SK-N-MC (cell line): ENCODE results near the gene HTRA1.

Experiments
- DNase-seq: peaks from one replicate; pipeline ENCODE4 v3.0.0-alpha.2; 2011; ENCODE audit warnings: low read depth, low spot score
- H3K27ac ChIP-seq: fragments of 200-600 bp; sonication (generic); 2 replicates; pipeline ENCODE4 v1.5.1; 2016; ENCODE audit warnings: mixed run types
- H3K36me3 ChIP-seq: fragments of 200-600 bp; sonication (generic); 2 replicates; pipeline ENCODE4 v1.6.1; 2017; ENCODE audit warnings: antibody characterized with exemption, low read length, mixed read lengths; ENCODE audit not compliant: insufficient read depth
- H3K4me3 ChIP-seq: fragments of 200-600 bp; sonication (generic); 2 replicates; pipeline ENCODE4 v1.5.1; 2016
- H3K9ac ChIP-seq: fragments of 200-600 bp; sonication (generic); 2 replicates; pipeline ENCODE4 v1.8.0; 2017; ENCODE audit warnings: mixed run types, mixed read lengths; ENCODE audit not compliant: insufficient read length
- H3K9me3 ChIP-seq: fragments of 200-600 bp; sonication (generic); 2 replicates; pipeline ENCODE4 v1.6.1; 2017; ENCODE audit warnings: low read depth, mild to moderate bottlenecking, antibody characterized with exemption, low read length, moderate library complexity, mixed read lengths
- EZH2 ChIP-seq: fragments of 200-600 bp; sonication (generic); IDR thresholded peaks from one replicate; pipeline ENCODE4 v1.6.1; 2017; ENCODE audit warnings: antibody characterized with exemption
- FOXP2 ChIP-seq: optimal IDR thresholded peaks from 2 replicates; pipeline ENCODE3; 2011; ENCODE audit warnings: mild to moderate bottlenecking, moderate library complexity; ENCODE audit not compliant: insufficient read depth; ENCODE audit errors: extremely low read length, control extremely low read depth
- POLR2AphosphoS5 ChIP-seq: IDR thresholded peaks from 2 replicates; pipeline ENCODE4 v1.6.1; 2012; ENCODE audit warnings: mild to moderate bottlenecking, low read depth, low read length, borderline replicate concordance

Gene HTRA1

GRCh38 chr10:122555442-122555841 is 94.1 kb downstream of the HTRA1 start:
- Histone ChIP-seq H3K9me3 (no peaks in the 10 kb centered on the region), H3K36me3 (no peaks in the 10 kb centered on the region), H3K27ac (no peak overlapping the region), H3K4me3 (no peak overlapping the region), H3K9ac (no peak overlapping the region)
- TF ChIP-seq POLR2AphosphoS5 (no peak), EZH2 (no peak), FOXP2 (no peak)
- no peak for DNase-seq

- Histone ChIP-seq H3K9me3 (no peaks in the 10 kb centered on the region), H3K27ac (no peak overlapping the region), H3K36me3 (no peaks in the 10 kb centered on the region), H3K9ac (no peak overlapping the region), H3K4me3 (no peak overlapping the region)
- DNase-seq: no peak
- no peak for TF ChIP-seq EZH2
- TF ChIP-seq FOXP2: no peak
- no peak for TF ChIP-seq POLR2AphosphoS5
These were observed 96.2 kb downstream of the HTRA1 start for GRCh38 chr10:122557516-122557915.

- Histone ChIP-seq H3K36me3 (no peaks in the 10 kb centered on the region), H3K4me3 (no peak overlapping the region), H3K9ac (no peak overlapping the region), H3K9me3 (no peaks in the 10 kb centered on the region), H3K27ac (no peak overlapping the region)
- no peak for DNase-seq
- TF ChIP-seq EZH2: no peak
- TF ChIP-seq POLR2AphosphoS5: no peak
- no peak for TF ChIP-seq FOXP2
These were observed 97.1 kb downstream of the HTRA1 start for GRCh38 chr10:122558452-122558851.

- H3K4me3 ChIP-seq: no peak overlapping the region
- no peak overlapping the region for H3K9ac ChIP-seq
- H3K27ac ChIP-seq: no peak overlapping the region
- TF ChIP-seq FOXP2: no peak
- TF ChIP-seq EZH2: no peak
- no peak for TF ChIP-seq POLR2AphosphoS5
- no peaks in the 10 kb centered on the region for H3K36me3 ChIP-seq
- no peaks in the 10 kb centered on the region for H3K9me3 ChIP-seq
- DNase-seq: no peak
These were observed 97.9 kb downstream of the HTRA1 start for GRCh38 chr10:122559228-122559627.

GRCh38 chr10:122560279-122560804 is 99.0 kb downstream of the HTRA1 start, which contains the start of gene DMBT1:
TSS of gene DMBT1 (plus strand) at chr10:122560754. CDS start at chr10:122560771, 17 bp downstream.
- no peak within 1 kb of the TSS for H3K9ac ChIP-seq
- H3K27ac ChIP-seq: no peak within 1 kb of the TSS
- TF ChIP-seq POLR2AphosphoS5 (no peak), EZH2 (no peak), FOXP2 (no peak)
- H3K4me3 ChIP-seq: no peak within 1 kb of the TSS
- no peak for DNase-seq
- H3K36me3 ChIP-seq: no peaks in the 10 kb centered on the region
- no peaks in the 10 kb centered on the region for H3K9me3 ChIP-seq

- Histone ChIP-seq H3K36me3 (no peaks in the 10 kb centered on the region), H3K9me3 (no peaks in the 10 kb centered on the region), H3K27ac (no peak overlapping the region), H3K9ac (no peak overlapping the region), H3K4me3 (no peak overlapping the region)
- no peak for DNase-seq
- TF ChIP-seq FOXP2 (no peak), POLR2AphosphoS5 (no peak), EZH2 (no peak)
These were observed 99.9 kb downstream of the HTRA1 start for GRCh38 chr10:122561212-122561611.

- no peaks in the 10 kb centered on the region for H3K9me3 ChIP-seq
- no peak for DNase-seq
- no peak overlapping the region for H3K27ac ChIP-seq
- H3K36me3 ChIP-seq: no peaks in the 10 kb centered on the region
- no peak for TF ChIP-seq POLR2AphosphoS5
- TF ChIP-seq EZH2: no peak
- TF ChIP-seq FOXP2: no peak
- no peak overlapping the region for H3K4me3 ChIP-seq
- H3K9ac ChIP-seq: no peak overlapping the region
These were observed 100.4 kb downstream of the HTRA1 start for GRCh38 chr10:122561792-122562191.
